Erythroblast (primary cell): ENCODE measurements around the gene ASIC4.

Source experiments
- GATA1 ChIP-seq: IDR thresholded peaks from 2 replicates; pipeline ENCODE4 v1.6.1; 2011; ENCODE audit warnings: low read depth, mild to moderate bottlenecking, control low read depth, low read length, moderate library complexity
- POLR2A ChIP-seq: IDR thresholded peaks from 2 replicates; pipeline ENCODE4 v1.6.1; 2011; ENCODE audit warnings: mild to moderate bottlenecking, low read length

DNA sequence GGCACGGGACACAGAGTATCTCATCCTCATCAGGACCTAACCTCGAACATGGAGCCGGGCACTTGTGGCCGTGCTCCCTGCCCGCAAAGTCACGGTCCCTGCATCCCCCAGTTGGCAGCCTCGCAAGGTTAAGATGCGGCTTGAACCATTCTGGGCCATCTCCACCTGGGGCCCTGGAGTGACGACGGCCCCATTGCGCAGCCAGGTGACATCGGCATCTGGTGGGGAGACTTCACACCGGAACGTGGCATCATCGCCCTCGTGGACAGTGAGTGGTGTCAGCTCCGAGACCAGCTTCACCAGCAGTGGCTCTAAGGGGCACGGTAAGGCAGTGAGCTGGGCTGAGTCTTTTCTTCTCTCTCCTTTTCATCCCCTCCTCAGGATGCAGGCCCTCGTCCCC lies 42.1 kb downstream of the ASIC4 start:
- TF ChIP-seq POLR2A = no peak
- no peak for TF ChIP-seq GATA1
